HCT116 (cell line): ENCODE results near the gene VSX1. TPM values are rescaled to one million over a fixed set of nuclear protein-coding genes. Genes with fewer than 3 reads are reported as not detected.

Experiments used
- ATAC-seq: fragments of 200-7000 bp; cut with Tn5 transposase; 2 replicates; pipeline ENCODE4 v1.9.1; 2020; ENCODE audit warnings: mild to moderate bottlenecking, moderate library complexity
- BruUV-seq: library from RNA; stranded (reverse); fragments of 400-500 nt; replicated peaks from 2 replicates; lab custom pipeline; 2021; lab: Mats Ljungman, UMichigan
- CTCF ChIA-PET: fragments of 300-600 bp; sonication (Branson Sonifier 250); formaldehyde crosslinking; loops from one replicate; lab custom pipeline; 2021; ENCODE audit warnings: antibody characterized with exemption; lab: Charles Lee
- POLR2A ChIA-PET: fragments of 300-600, 350-600 bp; sonication (Branson Sonifier 250); formaldehyde crosslinking; loops from one replicate; lab custom pipeline; 2021; ENCODE audit warnings: antibody characterized with exemption; lab: Charles Lee
- RAD21 ChIA-PET, 2 experiments: fragments of 300-600 bp; sonication (Branson Sonifier 250); formaldehyde crosslinking; loops; one replicate each; lab custom pipeline; 2023; ENCODE audit warnings: low total read pairs in 2 of 2; ENCODE audit not compliant: uncharacterized antibody in 2 of 2, unreplicated experiment in 2 of 2, low non-redundant PET in 1 of 2; lab: Charles Lee
- DNase-seq: peaks from one replicate; pipeline ENCODE4 v3.0.0-alpha.2; 2010; ENCODE audit warnings: low read depth, low spot score
- H2AFZ ChIP-seq: fragments of 200-600 bp; shearing (Covaris generic), sonication (generic); 2 replicates; pipeline ENCODE4 v1.6.1; 2017; ENCODE audit warnings: low read depth, mixed run types, mixed read lengths, antibody characterized with exemption, low read length; ENCODE audit not compliant: poor library complexity, severe bottlenecking
- H3K27ac ChIP-seq: 2 replicates; pipeline ENCODE4 v1.5.1; 2012; ENCODE audit warnings: low read depth, low read length
- H3K27me3 ChIP-seq: fragments of 200-600 bp; sonication (generic); 2 replicates; pipeline ENCODE4 v1.6.1; 2016; ENCODE audit warnings: mixed run types, low read length, mixed read lengths; ENCODE audit not compliant: insufficient read depth
- H3K36me3 ChIP-seq, 2 experiments: fragments of 200-500 bp in 1 of 2; fragments of 200-600 bp in 1 of 2; sonication (Bioruptor generic) in 1 of 2; sonication (generic) in 1 of 2; 2 replicates each; pipeline versions ENCODE4 v1.5.1 to v1.6.1; 2014 to 2016; ENCODE audit warnings: low read length in 2 of 2, inconsistent platforms in 1 of 2, mixed read lengths in 1 of 2, mixed run types in 1 of 2; ENCODE audit not compliant: insufficient read depth in 2 of 2, control insufficient read depth in 1 of 2
- H3K4me1 ChIP-seq, 2 experiments: fragments of 200-600 bp in 1 of 2; sonication (generic) in 1 of 2; 2 replicates each; pipeline versions ENCODE4 v1.5.1 to v1.6.1; 2012 to 2017; ENCODE audit warnings: low read length in 2 of 2, inconsistent platforms in 1 of 2, mild to moderate bottlenecking in 1 of 2, mixed read lengths in 1 of 2, mixed run types in 1 of 2, moderate library complexity in 1 of 2; ENCODE audit not compliant: insufficient read depth in 2 of 2, control insufficient read depth in 1 of 2
- H3K4me2 ChIP-seq: fragments of 200-600 bp; sonication (generic); 2 replicates; pipeline ENCODE4 v1.6.1; 2017; ENCODE audit warnings: mixed run types, low read length, mixed read lengths
- H3K4me3 ChIP-seq, 2 experiments: fragments of 200-600 bp in 1 of 2; sonication (generic) in 1 of 2; replicated peaks in 1 of 2; 2 replicates each; pipeline ENCODE4 v1.5.1; 2011 to 2016; ENCODE audit warnings: low read length in 2 of 2, control low read depth in 1 of 2, low read depth in 1 of 2, mild to moderate bottlenecking in 1 of 2, mixed read lengths in 1 of 2, mixed run types in 1 of 2
- H3K79me2 ChIP-seq: fragments of 200-600 bp; sonication (generic); 2 replicates; pipeline ENCODE4 v1.6.1; 2017; ENCODE audit warnings: mild to moderate bottlenecking, mixed run types, low read length, moderate library complexity, mixed read lengths; ENCODE audit not compliant: insufficient read depth
- H3K9ac ChIP-seq: fragments of 200-600 bp; sonication (generic); 2 replicates; pipeline ENCODE4 v1.6.1; 2016; ENCODE audit warnings: low read length, mixed read lengths
- H3K9me2 ChIP-seq: fragments of 200-600 bp; sonication (generic), shearing (Covaris generic); 2 replicates; pipeline ENCODE4 v1.6.1; 2017; ENCODE audit warnings: mixed run types, mild to moderate bottlenecking, moderate library complexity; ENCODE audit not compliant: insufficient read depth
- H3K9me3 ChIP-seq, 2 experiments: fragments of 200-500 bp in 1 of 2; fragments of 200-600 bp in 1 of 2; sonication (Bioruptor generic) in 1 of 2; sonication (generic) in 1 of 2; 2 replicates each; pipeline ENCODE4 v1.6.1; 2014 to 2017; ENCODE audit warnings: low read length in 2 of 2, mixed read lengths in 2 of 2, inconsistent platforms in 1 of 2, low read depth in 1 of 2, mild to moderate bottlenecking in 1 of 2, mixed run types in 1 of 2, moderate library complexity in 1 of 2; ENCODE audit not compliant: control insufficient read depth in 1 of 2, insufficient read depth in 1 of 2
- H4K20me1 ChIP-seq: fragments of 200-600 bp; sonication (generic), shearing (Covaris generic); 2 replicates; pipeline ENCODE4 v1.6.1; 2017; ENCODE audit warnings: mixed run types, mild to moderate bottlenecking, moderate library complexity; ENCODE audit not compliant: insufficient read depth
- CBX3 ChIP-seq: IDR thresholded peaks from 2 replicates; pipeline ENCODE4 v1.6.1; 2012; ENCODE audit warnings: low read depth
- CEBPB ChIP-seq: IDR thresholded peaks from 2 replicates; pipeline ENCODE4 v1.6.1; 2012; ENCODE audit warnings: low read depth
- EGR1 ChIP-seq: IDR thresholded peaks from 2 replicates; pipeline ENCODE4 v1.6.1; 2012; ENCODE audit warnings: low read depth
- EZH2 ChIP-seq: fragments of 200-600 bp; sonication (generic); IDR thresholded peaks from 2 replicates; pipeline ENCODE4 v1.6.1; 2017; ENCODE audit warnings: antibody characterized with exemption, mixed run types
- EZH2phosphoT487 ChIP-seq: fragments of 200-600 bp; IDR thresholded peaks from 2 replicates; pipeline ENCODE4 v1.6.1; 2018; ENCODE audit warnings: antibody characterized with exemption, borderline replicate concordance
- FOSL1 ChIP-seq: IDR thresholded peaks from 2 replicates; pipeline ENCODE4 v1.6.1; 2012; ENCODE audit warnings: low read depth
- POLR2A ChIP-seq: IDR thresholded peaks from 2 replicates; pipeline ENCODE4 v1.7.0; 2011; ENCODE audit warnings: borderline replicate concordance; ENCODE audit not compliant: insufficient read depth, insufficient read length; ENCODE audit errors: extremely low read depth
- POLR2AphosphoS5 ChIP-seq: IDR thresholded peaks from 2 replicates; pipeline ENCODE4 v1.6.1; 2011; ENCODE audit warnings: mild to moderate bottlenecking, low read depth, low read length, moderate library complexity
- SP1 ChIP-seq: IDR thresholded peaks from 2 replicates; pipeline ENCODE4 v1.6.1; 2012; ENCODE audit warnings: low read depth
- SRF ChIP-seq: IDR thresholded peaks from 2 replicates; pipeline ENCODE4 v1.6.1; 2012; ENCODE audit warnings: low read depth
- TCF7L2 ChIP-seq: IDR thresholded peaks from 2 replicates; pipeline ENCODE4 v1.7.0; 2011; ENCODE audit warnings: borderline replicate concordance, inconsistent platforms; ENCODE audit not compliant: insufficient read depth, insufficient read length; ENCODE audit errors: extremely low read depth
- YY1 ChIP-seq: IDR thresholded peaks from 2 replicates; pipeline ENCODE4 v1.6.1; 2011; ENCODE audit warnings: low read length, low read depth, moderate library complexity, mild to moderate bottlenecking; ENCODE audit not compliant: insufficient replicate concordance; ENCODE audit errors: extremely low read depth
- ZFX ChIP-seq: fragments of 450-650 bp; IDR thresholded peaks from 2 replicates; pipeline ENCODE4 v1.6.1; 2017
- ZNF274 ChIP-seq: fragments of 200-500 bp; sonication (Bioruptor generic); IDR thresholded peaks from 2 replicates; pipeline ENCODE4 v1.6.1; 2014; ENCODE audit warnings: mild to moderate bottlenecking, low read depth, low read length, inconsistent platforms
- intact Hi-C: fragments of 100-400 bp; cut with micrococcal nuclease; formaldehyde crosslinking; loops from 2 replicates; pipeline ENCODE4 v1.10.0; 2022
- total RNA-seq: library from RNA; stranded (reverse); gene quantifications from one replicate; pipeline ENCODE4 v1.2.1, GENCODE V29; 2021; ENCODE audit not compliant: unreplicated experiment
- TF ChIP-seq, protein P1 (sequence below): IDR thresholded peaks from 2 replicates; pipeline ENCODE4 v1.6.1; 2012
- TF ChIP-seq, protein P2 (sequence below): IDR thresholded peaks from 2 replicates; pipeline ENCODE4 v1.6.1; 2011; ENCODE audit warnings: mild to moderate bottlenecking, low read length, moderate library complexity; ENCODE audit not compliant: insufficient replicate concordance; ENCODE audit errors: extremely low read depth
- TF ChIP-seq, protein P3 (sequence below): IDR thresholded peaks from 2 replicates; pipeline ENCODE4 v1.6.1; 2012; ENCODE audit warnings: low read depth

VSX1 gene
- total RNA-seq, 1 experiment from 2014 or later, result not detected

DNA sequence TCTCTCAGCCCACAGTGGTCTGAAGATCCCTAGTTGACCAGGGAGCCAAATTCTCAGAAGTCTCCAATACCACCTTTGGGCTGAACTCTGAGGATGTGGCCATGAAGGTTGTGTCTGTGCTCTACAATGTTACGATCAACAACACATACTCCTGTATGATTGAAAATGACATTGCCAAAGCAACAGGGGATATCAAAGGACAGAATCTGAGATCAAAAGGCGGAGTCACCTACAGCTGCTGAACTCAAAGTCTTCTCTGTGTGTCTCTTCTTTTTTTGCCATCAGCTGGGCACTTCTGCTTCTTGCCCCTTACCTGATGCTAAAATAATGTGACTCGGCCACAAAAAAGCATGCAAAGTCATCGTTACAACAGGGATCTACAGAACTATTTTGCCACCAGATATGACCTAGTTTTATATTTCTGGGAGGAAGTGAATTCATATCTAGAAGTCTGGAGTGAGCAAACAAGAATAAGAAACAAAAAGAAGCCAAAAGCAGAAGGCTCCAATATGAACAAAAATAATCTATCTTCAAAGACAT is 17.7 kb upstream of the VSX1 start:
- intact Hi-C loops, result no loop called here
- Histone ChIP-seq H3K27me3 (peaks cover 8% of the 10 kb centered on the region; the same call in 1 of the 2 replicates), H3K4me1 (no peaks in the 10 kb centered on the region), H3K4me2 (no peak overlapping the region), H3K36me3 (no peaks in the 10 kb centered on the region), H3K9me3 (no peaks in the 10 kb centered on the region), H3K79me2 (no peaks in the 10 kb centered on the region), H3K27ac (no peak overlapping the region), H3K4me3 (no peak overlapping the region), H3K9ac (no peak overlapping the region), H3K9me2 (no peaks in the 10 kb centered on the region), H2AFZ (no peak overlapping the region), H4K20me1 (no peaks in the 10 kb centered on the region)
- ATAC-seq (no peak), DNase-seq (no peak)
- TF ChIP-seq CEBPB (no peak), TCF7L2 (no peak), EZH2 (no peak), FOSL1 (no peak), POLR2AphosphoS5 (no peak), SP1 (no peak), ZFX (no peak), POLR2A (no peak), CBX3 (no peak), EGR1 (no peak), ZNF274 (no peak), YY1 (no peak), SRF (no peak), EZH2phosphoT487 (no peak)
- TF ChIP-seq, protein P1, sequence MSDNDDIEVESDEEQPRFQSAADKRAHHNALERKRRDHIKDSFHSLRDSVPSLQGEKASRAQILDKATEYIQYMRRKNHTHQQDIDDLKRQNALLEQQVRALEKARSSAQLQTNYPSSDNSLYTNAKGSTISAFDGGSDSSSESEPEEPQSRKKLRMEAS, result no peak
- TF ChIP-seq, protein P2, sequence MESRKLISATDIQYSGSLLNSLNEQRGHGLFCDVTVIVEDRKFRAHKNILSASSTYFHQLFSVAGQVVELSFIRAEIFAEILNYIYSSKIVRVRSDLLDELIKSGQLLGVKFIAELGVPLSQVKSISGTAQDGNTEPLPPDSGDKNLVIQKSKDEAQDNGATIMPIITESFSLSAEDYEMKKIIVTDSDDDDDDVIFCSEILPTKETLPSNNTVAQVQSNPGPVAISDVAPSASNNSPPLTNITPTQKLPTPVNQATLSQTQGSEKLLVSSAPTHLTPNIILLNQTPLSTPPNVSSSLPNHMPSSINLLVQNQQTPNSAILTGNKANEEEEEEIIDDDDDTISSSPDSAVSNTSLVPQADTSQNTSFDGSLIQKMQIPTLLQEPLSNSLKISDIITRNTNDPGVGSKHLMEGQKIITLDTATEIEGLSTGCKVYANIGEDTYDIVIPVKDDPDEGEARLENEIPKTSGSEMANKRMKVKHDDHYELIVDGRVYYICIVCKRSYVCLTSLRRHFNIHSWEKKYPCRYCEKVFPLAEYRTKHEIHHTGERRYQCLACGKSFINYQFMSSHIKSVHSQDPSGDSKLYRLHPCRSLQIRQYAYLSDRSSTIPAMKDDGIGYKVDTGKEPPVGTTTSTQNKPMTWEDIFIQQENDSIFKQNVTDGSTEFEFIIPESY, result no peak
- TF ChIP-seq, protein P3, sequence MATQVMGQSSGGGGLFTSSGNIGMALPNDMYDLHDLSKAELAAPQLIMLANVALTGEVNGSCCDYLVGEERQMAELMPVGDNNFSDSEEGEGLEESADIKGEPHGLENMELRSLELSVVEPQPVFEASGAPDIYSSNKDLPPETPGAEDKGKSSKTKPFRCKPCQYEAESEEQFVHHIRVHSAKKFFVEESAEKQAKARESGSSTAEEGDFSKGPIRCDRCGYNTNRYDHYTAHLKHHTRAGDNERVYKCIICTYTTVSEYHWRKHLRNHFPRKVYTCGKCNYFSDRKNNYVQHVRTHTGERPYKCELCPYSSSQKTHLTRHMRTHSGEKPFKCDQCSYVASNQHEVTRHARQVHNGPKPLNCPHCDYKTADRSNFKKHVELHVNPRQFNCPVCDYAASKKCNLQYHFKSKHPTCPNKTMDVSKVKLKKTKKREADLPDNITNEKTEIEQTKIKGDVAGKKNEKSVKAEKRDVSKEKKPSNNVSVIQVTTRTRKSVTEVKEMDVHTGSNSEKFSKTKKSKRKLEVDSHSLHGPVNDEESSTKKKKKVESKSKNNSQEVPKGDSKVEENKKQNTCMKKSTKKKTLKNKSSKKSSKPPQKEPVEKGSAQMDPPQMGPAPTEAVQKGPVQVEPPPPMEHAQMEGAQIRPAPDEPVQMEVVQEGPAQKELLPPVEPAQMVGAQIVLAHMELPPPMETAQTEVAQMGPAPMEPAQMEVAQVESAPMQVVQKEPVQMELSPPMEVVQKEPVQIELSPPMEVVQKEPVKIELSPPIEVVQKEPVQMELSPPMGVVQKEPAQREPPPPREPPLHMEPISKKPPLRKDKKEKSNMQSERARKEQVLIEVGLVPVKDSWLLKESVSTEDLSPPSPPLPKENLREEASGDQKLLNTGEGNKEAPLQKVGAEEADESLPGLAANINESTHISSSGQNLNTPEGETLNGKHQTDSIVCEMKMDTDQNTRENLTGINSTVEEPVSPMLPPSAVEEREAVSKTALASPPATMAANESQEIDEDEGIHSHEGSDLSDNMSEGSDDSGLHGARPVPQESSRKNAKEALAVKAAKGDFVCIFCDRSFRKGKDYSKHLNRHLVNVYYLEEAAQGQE, result no peak
- ChIA-PET POLR2A (no interaction called here), CTCF (no interaction called here), RAD21 (no interaction called here)
- no TSS peak for BruUV-seq
